H1 (cell line): ENCODE data around the gene CAGE1. TPM values are rescaled to one million over a fixed set of nuclear protein-coding genes. Genes with fewer than 3 reads are reported as not detected.

Source experiments
- CTCF ChIA-PET: fragments of 300-600 bp; sonication (Branson Sonifier 250); formaldehyde crosslinking; loops from one replicate; lab custom pipeline; 2021; ENCODE audit not compliant: partially characterized antibody; lab: Charles Lee
- POLR2A ChIA-PET: fragments of 300-600 bp; sonication (Branson Sonifier 250); formaldehyde crosslinking; loops from one replicate; lab custom pipeline; 2021; ENCODE audit warnings: inconsistent platforms; ENCODE audit not compliant: partially characterized antibody; lab: Charles Lee
- DNase-seq, 2 experiments: peaks; one replicate each; pipeline versions ENCODE4 v3.0.0 to v3.0.0-alpha.2; 2010 to 2022; ENCODE audit warnings: low spot score in 2 of 2, low read depth in 1 of 2, mixed read lengths in 1 of 2
- FAIRE-seq: peaks from 2 replicates; lab custom pipeline; 2011; peaks lifted over from hg19 to GRCh38; lab: Jason Lieb, UNC
- H2AFZ ChIP-seq: 2 replicates; pipeline ENCODE4 v1.8.1; 2012; ENCODE audit warnings: low read length, inconsistent platforms
- H2AK5ac ChIP-seq: 2 replicates; pipeline ENCODE4 v1.6.1; 2013; ENCODE audit warnings: low read depth, low read length
- H2BK120ac ChIP-seq: replicated peaks from 2 replicates; pipeline ENCODE3; 2013; ENCODE audit warnings: low read depth, low read length, inconsistent platforms
- H2BK12ac ChIP-seq: 2 replicates; pipeline ENCODE4 v1.6.1; 2013; ENCODE audit warnings: low read depth, low read length
- H2BK15ac ChIP-seq: 2 replicates; pipeline ENCODE4 v1.6.1; 2013; ENCODE audit warnings: low read length
- H2BK20ac ChIP-seq: 2 replicates; pipeline ENCODE4 v1.6.1; 2013; ENCODE audit warnings: low read length
- H2BK5ac ChIP-seq: 2 replicates; pipeline ENCODE4 v1.6.1; 2013; ENCODE audit warnings: low read depth, low read length
- H3K14ac ChIP-seq: 2 replicates; pipeline ENCODE4 v1.6.1; 2013; ENCODE audit warnings: inconsistent platforms; ENCODE audit not compliant: insufficient read length
- H3K18ac ChIP-seq: 2 replicates; pipeline ENCODE4 v1.6.1; 2013; ENCODE audit warnings: low read length; ENCODE audit errors: extremely low read depth
- H3K23ac ChIP-seq: 2 replicates; pipeline ENCODE4 v1.6.1; 2013; ENCODE audit warnings: inconsistent platforms; ENCODE audit not compliant: insufficient read length
- H3K23me2 ChIP-seq: 2 replicates; pipeline ENCODE4 v1.6.1; 2013; ENCODE audit warnings: low read depth, low read length
- H3K27ac ChIP-seq: 2 replicates; pipeline ENCODE4 v1.6.1; 2011; ENCODE audit warnings: low read depth, low read length, inconsistent platforms
- H3K27me3 ChIP-seq, 4 experiments: replicated peaks in 1 of 4; 1 replicate in 1 of 4; 2 replicates in 3 of 4; pipeline versions ENCODE4 v1.6.1 to v1.8.1; 2011 to 2013; ENCODE audit warnings: low read length in 3 of 4, mild to moderate bottlenecking in 3 of 4, inconsistent platforms in 2 of 4, mixed read lengths in 2 of 4, moderate library complexity in 1 of 4; ENCODE audit not compliant: control insufficient read depth in 3 of 4, insufficient read depth in 3 of 4; ENCODE audit errors: extremely low read depth in 1 of 4
- H3K36me3 ChIP-seq, 4 experiments: 2 replicates each; pipeline versions ENCODE4 v1.6.1 to v1.8.1; 2011 to 2013; ENCODE audit warnings: mild to moderate bottlenecking in 4 of 4, low read length in 3 of 4, moderate library complexity in 2 of 4, control low read depth in 1 of 4, inconsistent platforms in 1 of 4; ENCODE audit not compliant: insufficient read depth in 4 of 4, control insufficient read depth in 2 of 4
- H3K4ac ChIP-seq: replicated peaks from 2 replicates; pipeline ENCODE3; 2013; ENCODE audit warnings: low read length, low read depth, mixed read lengths, inconsistent platforms; ENCODE audit not compliant: insufficient read length
- H3K4me1 ChIP-seq, 4 experiments: replicated peaks in 1 of 4; 1 replicate in 1 of 4; 2 replicates in 3 of 4; pipeline versions ENCODE4 v1.6.1 to v1.8.1; 2011 to 2013; ENCODE audit warnings: low read length in 3 of 4, inconsistent platforms in 2 of 4, mixed read lengths in 1 of 4; ENCODE audit not compliant: insufficient read depth in 4 of 4, control insufficient read depth in 3 of 4
- H3K4me2 ChIP-seq, 2 experiments: 2 replicates each; pipeline versions ENCODE4 v1.6.1 to v1.8.1; 2011 to 2013; ENCODE audit warnings: low read depth in 2 of 2, low read length in 2 of 2, control low read depth in 1 of 2, inconsistent platforms in 1 of 2, mild to moderate bottlenecking in 1 of 2; ENCODE audit not compliant: insufficient read depth in 1 of 2
- H3K4me3 ChIP-seq, 4 experiments: fragments of 200-600, 300-600 bp in 1 of 4; sonication (generic), shearing (Covaris generic), sonication (Bioruptor Twin) in 1 of 4; 2 replicates each; pipeline versions ENCODE4 v1.5.1 to v1.8.1; 2011 to 2016; ENCODE audit warnings: low read length in 4 of 4, low read depth in 3 of 4, control low read depth in 2 of 4, inconsistent platforms in 2 of 4, mild to moderate bottlenecking in 2 of 4, mixed read lengths in 1 of 4, moderate library complexity in 1 of 4; ENCODE audit not compliant: insufficient read depth in 2 of 4; ENCODE audit errors: extremely low read depth in 1 of 4
- H3K56ac ChIP-seq: replicated peaks from 2 replicates; pipeline ENCODE3; 2013; ENCODE audit warnings: low read depth, mild to moderate bottlenecking, mixed read lengths, low read length, inconsistent platforms; ENCODE audit not compliant: insufficient read length
- H3K79me1 ChIP-seq: 2 replicates; pipeline ENCODE4 v1.6.1; 2013; ENCODE audit warnings: low read depth, low read length, control low read depth
- H3K79me2 ChIP-seq, 2 experiments: 2 replicates each; pipeline versions ENCODE4 v1.6.1 to v1.8.1; 2012 to 2013; ENCODE audit warnings: low read length in 2 of 2, mild to moderate bottlenecking in 2 of 2, inconsistent platforms in 1 of 2; ENCODE audit not compliant: insufficient read depth in 2 of 2, control insufficient read depth in 1 of 2
- H3K9ac ChIP-seq, 4 experiments: replicated peaks in 1 of 4; 1 replicate in 1 of 4; 2 replicates in 3 of 4; pipeline versions ENCODE4 v1.6.1 to v1.8.1; 2011 to 2013; ENCODE audit warnings: low read depth in 3 of 4, low read length in 3 of 4, control low read depth in 2 of 4, mild to moderate bottlenecking in 2 of 4, moderate library complexity in 2 of 4, inconsistent platforms in 1 of 4; ENCODE audit errors: extremely low read depth in 1 of 4
- H3K9me3 ChIP-seq, 2 experiments: 2 replicates each; pipeline versions ENCODE4 v1.6.1 to v1.8.1; 2012 to 2013; ENCODE audit warnings: mild to moderate bottlenecking in 2 of 2, moderate library complexity in 2 of 2, control low read depth in 1 of 2, inconsistent platforms in 1 of 2, low read depth in 1 of 2, low read length in 1 of 2, mixed read lengths in 1 of 2; ENCODE audit not compliant: insufficient read depth in 2 of 2
- H4K20me1 ChIP-seq, 2 experiments: replicated peaks in 1 of 2; 2 replicates each; pipeline versions ENCODE3 to v1.8.1; 2011 to 2013; ENCODE audit warnings: inconsistent platforms in 2 of 2, low read length in 2 of 2, mild to moderate bottlenecking in 1 of 2; ENCODE audit not compliant: insufficient read depth in 2 of 2, control insufficient read depth in 1 of 2
- H4K5ac ChIP-seq: 2 replicates; pipeline ENCODE4 v1.6.1; 2013; ENCODE audit warnings: low read length, low read depth, mixed read lengths, inconsistent platforms; ENCODE audit not compliant: insufficient read length
- H4K8ac ChIP-seq: 2 replicates; pipeline ENCODE4 v1.8.0; 2013; ENCODE audit warnings: mild to moderate bottlenecking, moderate library complexity, low read length, inconsistent platforms; ENCODE audit not compliant: insufficient read depth; ENCODE audit errors: extremely low read depth
- H4K91ac ChIP-seq: replicated peaks from 2 replicates; pipeline ENCODE3; 2013; ENCODE audit warnings: low read length, mixed read lengths, inconsistent platforms; ENCODE audit not compliant: insufficient read length
- CHD1 ChIP-seq: IDR thresholded peaks from 2 replicates; pipeline ENCODE4 v1.6.1; 2012; ENCODE audit warnings: low read depth, low read length, improper control_type of control experiment
- WGBS, 2 experiments: shearing (Covaris generic) in 1 of 2; methylation state at CpG; one replicate each; pipeline versions ENCODE4 v1.1.6 to v1.1.7; 2013 to 2015; ENCODE audit warnings: low lambda C conversion rate in 2 of 2, mixed read lengths in 2 of 2, inconsistent platforms in 1 of 2, low coverage in 1 of 2, missing lambda C conversion rate in 1 of 2; ENCODE audit not compliant: insufficient replicate concordance in 2 of 2, insufficient coverage in 1 of 2, insufficient read length in 1 of 2; ENCODE audit errors: extremely low coverage in 1 of 2, missing lambda C conversion rate in 1 of 2; 5-methylcytosine and 5-hydroxymethylcytosine counted together
- polyA plus RNA-seq, 7 experiments: library from polyadenylated mRNA; depleted of rRNA in 3 of 7; stranded (reverse) in 5 of 7; unstranded in 2 of 7; fragments of >200 nt in 5 of 7; fragments of 200-250 nt in 2 of 7; gene quantifications; 1 replicate in 5 of 7; 2 replicates in 1 of 7; 4 replicates in 1 of 7; pipeline versions ENCODE4 v1.2.1 to v1.2.3, GENCODE V29; 2011 to 2013; ENCODE audit warnings: missing spikeins in 2 of 7, mixed read lengths in 2 of 7
- total RNA-seq: library from RNA; stranded (reverse); fragmentation: NEBNext Ultra II Directional; extraction: Animal tissue kit (Norgen Biotek cat#: 25700); gene quantifications from 2 replicates; pipeline ENCODE4 v1.2.1, GENCODE V29; 2021

The CAGE1 gene
- total and polyA plus RNA-seq, 2 of the 8 experiments (the other 6 are each of a cell fraction or from before 2014, with no cell fraction given) = 0.09 TPM; not detected in 1

DNA sequence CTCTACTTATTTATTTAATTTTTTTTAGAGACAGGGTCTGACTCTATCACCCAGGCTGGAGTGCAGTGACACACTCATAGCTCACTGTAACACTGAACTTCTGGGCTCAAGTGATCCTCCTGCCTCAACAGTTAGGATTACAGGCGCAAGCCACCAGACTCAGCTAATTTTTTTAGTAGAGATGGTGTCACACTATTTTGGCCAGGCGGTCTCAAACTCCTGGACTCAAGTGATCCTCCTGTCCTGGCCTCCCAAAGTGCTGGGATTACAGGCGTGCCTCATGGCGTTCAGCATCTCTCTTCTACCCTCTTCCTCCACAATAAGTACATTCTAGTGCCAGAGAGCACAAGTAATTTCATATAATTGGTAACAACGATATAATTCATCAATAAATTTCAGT lies 82.0 kb downstream of the CAGE1 start:
- Histone ChIP-seq H2BK120ac (no peak overlapping the region), H3K9ac (no peak overlapping the region), H3K79me1 (peaks cover 5% of the 10 kb centered on the region; the same call in 1 of the 2 replicates), H4K20me1 (peaks cover 4 to 9% of the 10 kb centered on the region in 2 experiments), H3K9me3 (no peaks in the 10 kb centered on the region), H3K23ac (no peak overlapping the region), H3K36me3 (peaks cover 10 to 59% (median 43%) of the 10 kb centered on the region in 4 experiments), H2BK15ac (no peak overlapping the region), H4K5ac (no peak overlapping the region), H3K4me3 (no peak overlapping the region), H3K27me3 (no peaks in the 10 kb centered on the region), H2AFZ (no peak overlapping the region), H2BK20ac (no peak overlapping the region), H4K8ac (no peak overlapping the region), H2BK12ac (no peak overlapping the region), H3K56ac (no peak overlapping the region), H3K27ac (no peak overlapping the region), H4K91ac (no peak overlapping the region), H3K79me2 (peaks cover 0 to 57% of the 10 kb centered on the region in 2 experiments; a peak in 3 of 4 replicates), H3K14ac (no peak overlapping the region), H3K4ac (no peak overlapping the region), H3K4me2 (no peak overlapping the region), H2AK5ac (no peak overlapping the region), H3K18ac (no peak overlapping the region), H3K4me1 (no peaks in the 10 kb centered on the region), H3K23me2 (peaks cover 4% of the 10 kb centered on the region; the same call in 1 of the 2 replicates), H2BK5ac (no peak overlapping the region)
- ChIA-PET CTCF (interaction anchor here (0.6 kb wide), 1 partner anchor 8 kb away, joined by 3 read pairs; no protein-coding TSS in a partner anchor), POLR2A (no interaction called here)
- WGBS, 2 experiments = 98% methylated on average over 5 of the region's 5 CpGs; no CpG with 5 or more reads in 1 of the 2 experiments
- no peak for TF ChIP-seq CHD1
- FAIRE-seq (no peak), DNase-seq (no peak)
